ENCODE measurements around the gene UNC5C. TPM values are rescaled to one million over a fixed set of nuclear protein-coding genes. Genes with fewer than 3 reads are reported as not detected.

UNC5C gene
- total and polyA plus RNA-seq, 10 of the 15 experiments (the other 5 are each of a cell fraction or from before 2014, with no cell fraction given), result 0.02 to 2.0 (median 0.15) TPM; not detected in 1

DNA sequence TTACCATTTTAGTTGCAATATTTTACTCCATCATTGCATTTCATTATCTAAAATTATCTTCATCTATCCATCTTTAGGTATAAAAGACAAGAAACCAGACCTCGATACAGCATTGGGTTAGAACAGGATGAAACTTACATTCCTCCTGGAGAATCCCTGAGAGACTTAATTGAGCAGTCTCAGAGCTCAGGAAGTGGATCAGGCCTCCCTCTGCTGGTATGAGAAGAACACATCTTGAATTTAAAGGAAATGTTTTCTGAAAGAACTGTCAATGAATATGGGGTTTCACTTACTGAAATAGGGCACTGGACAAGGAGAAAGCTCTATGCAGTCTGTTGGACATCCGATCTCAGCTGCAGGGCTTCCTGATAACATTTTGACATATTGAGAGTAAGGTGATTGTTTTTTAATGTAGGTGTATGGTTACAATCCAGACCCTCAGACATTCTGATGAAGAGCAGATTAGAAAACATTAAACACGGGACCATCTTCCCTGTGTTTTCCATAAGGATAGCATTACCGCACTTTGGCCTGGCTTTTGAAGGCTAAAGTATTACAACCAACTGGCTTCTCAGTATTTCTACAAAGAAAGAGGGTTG lies 423.8 kb downstream of the UNC5C start:
- H3K4me2 ChIP-seq (ENCODE audit: control insufficient read depth, insufficient read depth), result no peak overlapping the region
- SMC1A ChIA-PET (ENCODE audit: uncharacterized antibody, unreplicated experiment), result interaction anchor here (0.7 to 1.4 kb wide), 2 partner anchors 81 to 502 kb away, joined by 3 read pairs; no protein-coding TSS in a partner anchor
- CTCF ChIA-PET, result interaction anchor here (1.0 to 1.8 kb wide), 2 partner anchors 501 to 503 kb away, joined by 3 to 6 read pairs; no protein-coding TSS in a partner anchor
- H3K79me2 ChIP-seq (ENCODE audit: control insufficient read depth, insufficient read depth, low read length), result no peaks in the 10 kb centered on the region
- ATAC-seq (peak; percentile 42; the same call in 1 of the 3 replicates), FAIRE-seq (no peak), DNase-seq (ENCODE audit: low read depth, low spot score) (no peak)
- WGBS (ENCODE audit: insufficient coverage, insufficient replicate concordance, low lambda C conversion rate, missing lambda C conversion rate), result 41% methylated on average over 4 of the region's 4 CpGs
- RAD21 ChIA-PET (ENCODE audit: unreplicated experiment), result interaction anchor here (0.9 kb wide), 1 partner anchor 718 kb away, joined by 3 read pairs; no protein-coding TSS in a partner anchor
- in situ Hi-C loops (cut with MboI) (loop anchor here (10.0 kb wide), 1 partner anchor 500 kb away; no protein-coding TSS in a partner anchor), intact Hi-C loops (cut with micrococcal nuclease; ENCODE audit: unreplicated experiment) (no loop called here)
- BruUV-seq (replicated peaks), result no TSS peak
- H2AFZ ChIP-seq (ENCODE audit: control insufficient read depth, low read depth, low read length), result no peak overlapping the region
- H3K9ac ChIP-seq (ENCODE audit: control insufficient read depth, insufficient read depth, low read length), result no peak overlapping the region
- no peaks in the 10 kb centered on the region for H4K20me1 ChIP-seq (ENCODE audit: control insufficient read depth, insufficient read depth)
- H3K4me3 ChIP-seq, result no peak overlapping the region
- no peaks in the 10 kb centered on the region for H3K4me1 ChIP-seq (ENCODE audit: control insufficient read depth, insufficient read depth, low read length)
- H3K27me3 ChIP-seq (replicated peaks in 1 of 2; ENCODE audit: control insufficient read depth in 2 of 2, insufficient read depth in 2 of 2, low read length in 1 of 2), result no peaks in the 10 kb centered on the region
- H3K27ac ChIP-seq (ENCODE audit: control insufficient read depth, insufficient read depth), result no peak overlapping the region
- POLR2A ChIA-PET, result no interaction called here
- H3K9me3 ChIP-seq (replicated peaks; ENCODE audit: control insufficient read depth, insufficient read depth, low read length), result no peaks in the 10 kb centered on the region
- TF ChIP-seq NBN (IDR thresholded peaks at IDR 0.05) (no peak), RAD21 (IDR thresholded peaks at IDR 0.05; ENCODE audit: insufficient read depth, low read depth, low read length) (peak; percentile 19; the same call in 1 of the 2 replicates), CTCF (IDR thresholded peaks at IDR 0.05 in 2 of 3, conservative IDR thresholded peaks at IDR 0.05 in 1 of 3; ENCODE audit: control insufficient read depth in 2 of 3, extremely low read depth in 1 of 3, insufficient read depth in 1 of 3, low read depth in 3 of 3, low read length in 3 of 3) (peak; percentile 4 to 32 (median 16); a peak in 3 of 6 replicates)
- H3K36me3 ChIP-seq (ENCODE audit: control insufficient read depth in 2 of 2, insufficient read depth in 2 of 2, low read length in 1 of 2), result no peaks in the 10 kb centered on the region

DNA sequence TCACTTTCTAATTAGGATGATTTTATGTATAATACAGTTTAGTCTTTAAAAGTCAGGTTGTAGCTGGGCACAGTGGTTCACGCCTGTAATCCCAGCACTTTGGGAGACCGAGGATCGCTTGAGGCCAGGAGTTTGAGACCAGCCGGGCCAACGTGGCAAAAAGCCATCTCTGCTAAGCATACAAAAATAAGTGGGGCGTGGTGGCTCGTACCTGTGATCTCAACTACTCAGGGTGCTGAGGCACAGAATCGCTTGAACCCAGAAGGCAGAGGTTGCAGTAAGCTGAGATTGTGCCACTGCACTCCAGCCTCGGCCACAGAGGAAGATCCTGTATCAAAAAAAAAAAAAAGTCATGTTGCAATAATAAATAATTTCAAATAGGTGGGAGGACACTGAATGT lies 426.8 kb downstream of the UNC5C start:
- ChIA-PET RAD21 (ENCODE audit: unreplicated experiment) (no interaction called here), CTCF (no interaction called here), POLR2A (no interaction called here), SMC1A (ENCODE audit: uncharacterized antibody, unreplicated experiment) (no interaction called here)
- H2AFZ ChIP-seq (ENCODE audit: control insufficient read depth, low read depth, low read length), result no peak overlapping the region
- no peak overlapping the region for H3K4me3 ChIP-seq
- no peaks in the 10 kb centered on the region for H3K27me3 ChIP-seq (replicated peaks in 1 of 2; ENCODE audit: control insufficient read depth in 2 of 2, insufficient read depth in 2 of 2, low read length in 1 of 2)
- H3K9me3 ChIP-seq (replicated peaks; ENCODE audit: control insufficient read depth, insufficient read depth, low read length), result no peaks in the 10 kb centered on the region
- ATAC-seq (no peak), FAIRE-seq (no peak), DNase-seq (ENCODE audit: low read depth, low spot score) (no peak)
- no peak overlapping the region for H3K27ac ChIP-seq (ENCODE audit: control insufficient read depth, insufficient read depth)
- no TSS peak for BruUV-seq (replicated peaks)
- H3K4me1 ChIP-seq (ENCODE audit: control insufficient read depth, insufficient read depth, low read length), result no peaks in the 10 kb centered on the region
- no peaks in the 10 kb centered on the region for H3K79me2 ChIP-seq (ENCODE audit: control insufficient read depth, insufficient read depth, low read length)
- H3K9ac ChIP-seq (ENCODE audit: control insufficient read depth, insufficient read depth, low read length), result no peak overlapping the region
- no peak overlapping the region for H3K4me2 ChIP-seq (ENCODE audit: control insufficient read depth, insufficient read depth)
- no peaks in the 10 kb centered on the region for H3K36me3 ChIP-seq (ENCODE audit: control insufficient read depth in 2 of 2, insufficient read depth in 2 of 2, low read length in 1 of 2)
- 19% methylated on average over 9 of the region's 9 CpGs for WGBS (ENCODE audit: insufficient coverage, insufficient replicate concordance, low lambda C conversion rate, missing lambda C conversion rate)
- intact Hi-C loops (cut with micrococcal nuclease; ENCODE audit: unreplicated experiment), result no loop called here
- H4K20me1 ChIP-seq (ENCODE audit: control insufficient read depth, insufficient read depth), result no peaks in the 10 kb centered on the region
- in situ Hi-C loops (cut with MboI), result loop anchor here (10.0 kb wide), 1 partner anchor 497 kb away; no protein-coding TSS in a partner anchor
- no peak for TF ChIP-seq ETV6 (conservative IDR thresholded peaks at IDR 0.05 in 1 of 2, IDR thresholded peaks at IDR 0.05 in 1 of 2; ENCODE audit: borderline replicate concordance in 1 of 2, low read depth in 1 of 2)
- TF ChIP-seq SUPT20H (IDR thresholded peaks at IDR 0.05; ENCODE audit: borderline replicate concordance, control insufficient read depth, low read depth, low read length), result no peak
- TF ChIP-seq, protein P1, sequence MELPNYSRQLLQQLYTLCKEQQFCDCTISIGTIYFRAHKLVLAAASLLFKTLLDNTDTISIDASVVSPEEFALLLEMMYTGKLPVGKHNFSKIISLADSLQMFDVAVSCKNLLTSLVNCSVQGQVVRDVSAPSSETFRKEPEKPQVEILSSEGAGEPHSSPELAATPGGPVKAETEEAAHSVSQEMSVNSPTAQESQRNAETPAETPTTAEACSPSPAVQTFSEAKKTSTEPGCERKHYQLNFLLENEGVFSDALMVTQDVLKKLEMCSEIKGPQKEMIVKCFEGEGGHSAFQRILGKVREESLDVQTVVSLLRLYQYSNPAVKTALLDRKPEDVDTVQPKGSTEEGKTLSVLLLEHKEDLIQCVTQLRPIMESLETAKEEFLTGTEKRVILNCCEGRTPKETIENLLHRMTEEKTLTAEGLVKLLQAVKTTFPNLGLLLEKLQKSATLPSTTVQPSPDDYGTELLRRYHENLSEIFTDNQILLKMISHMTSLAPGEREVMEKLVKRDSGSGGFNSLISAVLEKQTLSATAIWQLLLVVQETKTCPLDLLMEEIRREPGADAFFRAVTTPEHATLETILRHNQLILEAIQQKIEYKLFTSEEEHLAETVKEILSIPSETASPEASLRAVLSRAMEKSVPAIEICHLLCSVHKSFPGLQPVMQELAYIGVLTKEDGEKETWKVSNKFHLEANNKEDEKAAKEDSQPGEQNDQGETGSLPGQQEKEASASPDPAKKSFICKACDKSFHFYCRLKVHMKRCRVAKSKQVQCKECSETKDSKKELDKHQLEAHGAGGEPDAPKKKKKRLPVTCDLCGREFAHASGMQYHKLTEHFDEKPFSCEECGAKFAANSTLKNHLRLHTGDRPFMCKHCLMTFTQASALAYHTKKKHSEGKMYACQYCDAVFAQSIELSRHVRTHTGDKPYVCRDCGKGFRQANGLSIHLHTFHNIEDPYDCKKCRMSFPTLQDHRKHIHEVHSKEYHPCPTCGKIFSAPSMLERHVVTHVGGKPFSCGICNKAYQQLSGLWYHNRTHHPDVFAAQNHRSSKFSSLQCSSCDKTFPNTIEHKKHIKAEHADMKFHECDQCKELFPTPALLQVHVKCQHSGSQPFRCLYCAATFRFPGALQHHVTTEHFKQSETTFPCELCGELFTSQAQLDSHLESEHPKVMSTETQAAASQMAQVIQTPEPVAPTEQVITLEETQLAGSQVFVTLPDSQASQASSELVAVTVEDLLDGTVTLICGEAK (IDR thresholded peaks at IDR 0.05; ENCODE audit: borderline replicate concordance), result no peak

Measured in GM12878 (cell line).